ENCODE results near the gene EDEM3. TPM values are rescaled to one million over a fixed set of nuclear protein-coding genes. Genes with fewer than 3 reads are reported as not detected.

Gene EDEM3
- total and polyA plus RNA-seq, 12 donors = 7.8 to 26.8 (median 17.8) TPM

DNA sequence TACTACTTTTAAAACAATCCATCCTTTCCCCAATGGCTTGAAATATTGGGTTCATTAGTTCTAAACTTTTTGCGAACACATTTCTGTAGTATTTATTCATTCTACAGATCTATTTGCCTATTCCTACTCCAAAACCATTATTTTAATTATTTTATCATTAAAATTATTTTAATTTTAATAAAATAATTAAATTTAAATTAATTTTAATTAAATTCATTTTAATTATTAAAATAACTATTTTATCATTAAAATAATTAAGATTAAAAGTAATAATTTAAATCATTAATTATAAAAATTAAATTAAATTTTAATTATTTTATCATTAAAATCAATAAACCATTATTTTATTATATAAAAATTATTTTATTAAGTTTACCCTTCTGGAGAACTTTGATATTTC lies 15.6 kb downstream of the EDEM3 start:
- H3K4me1 ChIP-seq = peaks cover 0 to 16% (median 0%) of the 10 kb centered on the region in 9 donors
- TF ChIP-seq, protein P1, sequence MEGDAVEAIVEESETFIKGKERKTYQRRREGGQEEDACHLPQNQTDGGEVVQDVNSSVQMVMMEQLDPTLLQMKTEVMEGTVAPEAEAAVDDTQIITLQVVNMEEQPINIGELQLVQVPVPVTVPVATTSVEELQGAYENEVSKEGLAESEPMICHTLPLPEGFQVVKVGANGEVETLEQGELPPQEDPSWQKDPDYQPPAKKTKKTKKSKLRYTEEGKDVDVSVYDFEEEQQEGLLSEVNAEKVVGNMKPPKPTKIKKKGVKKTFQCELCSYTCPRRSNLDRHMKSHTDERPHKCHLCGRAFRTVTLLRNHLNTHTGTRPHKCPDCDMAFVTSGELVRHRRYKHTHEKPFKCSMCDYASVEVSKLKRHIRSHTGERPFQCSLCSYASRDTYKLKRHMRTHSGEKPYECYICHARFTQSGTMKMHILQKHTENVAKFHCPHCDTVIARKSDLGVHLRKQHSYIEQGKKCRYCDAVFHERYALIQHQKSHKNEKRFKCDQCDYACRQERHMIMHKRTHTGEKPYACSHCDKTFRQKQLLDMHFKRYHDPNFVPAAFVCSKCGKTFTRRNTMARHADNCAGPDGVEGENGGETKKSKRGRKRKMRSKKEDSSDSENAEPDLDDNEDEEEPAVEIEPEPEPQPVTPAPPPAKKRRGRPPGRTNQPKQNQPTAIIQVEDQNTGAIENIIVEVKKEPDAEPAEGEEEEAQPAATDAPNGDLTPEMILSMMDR (IDR thresholded peaks at IDR 0.05) = no peak
- no peak for DNase-seq
- H3K36me3 ChIP-seq = peaks cover 0 to 37% (median 25%) of the 10 kb centered on the region in 9 donors
- intact Hi-C loops (cut with DNase I) = no loop called here
- no peak for ATAC-seq
- no peak overlapping the region for H3K27ac ChIP-seq
- H3K4me3 ChIP-seq = no peak overlapping the region
- H3K9me3 ChIP-seq = no peaks in the 10 kb centered on the region
- 94 to 99% methylated on average over 1 of the region's 1 CpG for WGBS, 2 donors
- no peaks in the 10 kb centered on the region for H3K27me3 ChIP-seq

DNA sequence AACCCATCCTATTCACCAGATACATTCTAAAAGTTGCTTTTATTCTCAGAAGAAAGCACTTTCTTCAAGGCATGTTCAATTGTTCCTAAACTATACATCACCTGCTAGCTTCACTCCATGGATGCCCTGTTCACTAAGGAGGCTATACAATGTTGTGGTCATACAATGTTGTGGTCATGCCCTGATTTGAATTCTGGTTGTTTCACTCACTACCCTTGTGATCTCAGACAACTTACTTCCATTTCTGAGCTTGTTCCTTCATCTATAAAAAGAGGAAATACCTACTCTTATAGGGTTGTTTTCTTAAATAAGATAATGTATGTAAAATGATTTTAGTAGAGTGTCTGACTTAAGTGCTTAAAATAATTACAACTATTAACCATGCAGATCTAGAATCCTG lies 19.7 kb downstream of the EDEM3 start:
- H3K36me3 ChIP-seq = peaks cover 0 to 78% (median 25%) of the 10 kb centered on the region in 9 donors
- intact Hi-C loops (cut with DNase I) = no loop called here

DNA sequence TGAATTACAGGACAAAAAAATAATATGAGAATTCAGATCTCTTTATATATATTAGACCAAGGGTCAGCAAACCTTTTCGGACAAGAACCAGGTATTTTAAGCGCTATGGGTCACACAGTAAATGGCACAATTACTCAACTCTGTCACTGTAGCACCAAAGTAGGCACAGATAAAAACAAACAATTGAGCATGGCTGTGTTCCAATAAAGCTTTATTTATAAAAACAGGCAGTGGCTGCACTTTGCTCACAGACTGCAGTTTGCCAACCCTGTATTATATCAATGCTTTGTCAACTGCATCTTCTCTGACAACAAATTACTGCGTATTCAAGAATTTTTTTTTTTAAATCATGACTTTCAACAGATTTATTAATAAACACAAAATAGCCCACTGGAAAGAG lies 29.8 kb downstream of the EDEM3 start:
- TF ChIP-seq, protein P1 (IDR thresholded peaks at IDR 0.05) = no peak
- DNase-seq (no peak), ATAC-seq (no peak)
- Histone ChIP-seq H3K36me3 (peaks cover 0 to 100% (median 29%) of the 10 kb centered on the region in 9 donors), H3K4me3 (no peak overlapping the region), H3K4me1 (no peaks in the 10 kb centered on the region), H3K27ac (no peak overlapping the region), H3K27me3 (no peaks in the 10 kb centered on the region), H3K9me3 (no peaks in the 10 kb centered on the region)
- intact Hi-C loops (cut with DNase I) = no loop called here
- 98% methylated on average over 3 of the region's 3 CpGs for WGBS, 2 donors

More for the DNA sequence above, 19.7 kb downstream of the EDEM3 start:
- DNase-seq = no peak
- Histone ChIP-seq H3K4me3 (no peak overlapping the region), H3K9me3 (no peaks in the 10 kb centered on the region), H3K27me3 (no peaks in the 10 kb centered on the region), H3K4me1 (peaks cover 0 to 10% (median 0%) of the 10 kb centered on the region in 9 donors), H3K27ac (peak overlapping the region in 1 of 10 donors; percentile 31)
- no peak for ATAC-seq
- TF ChIP-seq, protein P1 (IDR thresholded peaks at IDR 0.05) = no peak

DNA sequence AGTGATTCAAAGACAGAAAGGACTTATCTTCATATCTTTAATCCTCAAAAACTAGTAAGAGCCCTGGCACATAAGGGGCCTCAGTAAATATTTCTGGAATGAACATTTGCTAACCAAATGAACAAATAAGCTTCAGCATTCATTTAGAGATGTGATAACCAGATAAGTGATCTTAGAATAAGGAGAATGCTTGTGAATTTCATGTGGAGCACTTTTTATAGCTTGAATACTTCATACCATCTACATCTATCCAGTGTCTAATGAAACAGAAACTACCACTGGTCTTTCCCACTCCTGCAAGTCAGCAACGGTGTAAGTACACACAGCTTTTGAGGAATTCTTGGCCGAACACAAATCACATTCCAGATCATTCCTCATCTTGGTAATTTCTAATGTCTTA lies 38.5 kb downstream of the EDEM3 start:
- WGBS, 2 donors = 82 to 92% methylated on average over 2 of the region's 2 CpGs

More for the DNA sequence above, 38.5 kb downstream of the EDEM3 start:
- no peaks in the 10 kb centered on the region for H3K4me1 ChIP-seq
- H3K27me3 ChIP-seq = no peaks in the 10 kb centered on the region
- TF ChIP-seq, protein P1 (IDR thresholded peaks at IDR 0.05) = no peak
- intact Hi-C loops (cut with DNase I) = no loop called here
- DNase-seq (no peak), ATAC-seq (no peak)
- no peak overlapping the region for H3K4me3 ChIP-seq
- H3K27ac ChIP-seq = no peak overlapping the region
- H3K9me3 ChIP-seq = no peaks in the 10 kb centered on the region
- H3K36me3 ChIP-seq = peaks cover 0 to 100% (median 63%) of the 10 kb centered on the region in 9 donors
